GM23338 (cell line): Measurements from ENCODE around the gene DHRSX. TPM values are rescaled to one million over a fixed set of nuclear protein-coding genes. Genes with fewer than 3 reads are reported as not detected.
A peak's percentile ranks its signal among the peaks of the same experiment; 100 is the strongest.

Source experiments
- ATAC-seq: fragments of 200-7000 bp; cut with Tn5 transposase; 3 replicates; pipeline ENCODE4 v1.9.1; 2020
- DNase-seq: peaks from one replicate; pipeline ENCODE4 v3.0.0-alpha.2; 2015; ENCODE audit warnings: low spot score
- H2AFZ ChIP-seq: fragments of 200-600 bp; sonication (generic); 2 replicates; pipeline ENCODE4 v1.8.0; 2016; ENCODE audit warnings: antibody characterized with exemption, mild to moderate bottlenecking, moderate library complexity
- H3F3A ChIP-seq: fragments of 200-600 bp; sonication (generic); replicated peaks from 2 replicates; pipeline ENCODE4 v1.8.0; 2017; ENCODE audit warnings: antibody characterized with exemption, mixed run types, low read depth
- H3K27ac ChIP-seq: fragments of 200-600 bp; sonication (generic); 2 replicates; pipeline ENCODE4 v1.6.1; 2016; ENCODE audit warnings: low read depth
- H3K27me3 ChIP-seq: fragments of 200-600 bp; sonication (generic); 2 replicates; pipeline ENCODE4 v1.8.0; 2016; ENCODE audit warnings: mild to moderate bottlenecking, mixed run types, moderate library complexity; ENCODE audit not compliant: insufficient read depth
- H3K36me3 ChIP-seq: fragments of 200-600 bp; sonication (generic); 2 replicates; pipeline ENCODE4 v1.8.0; 2016; ENCODE audit warnings: mild to moderate bottlenecking; ENCODE audit not compliant: insufficient read depth
- H3K4me1 ChIP-seq: fragments of 200-600 bp; sonication (generic); 2 replicates; pipeline ENCODE4 v1.8.0; 2016; ENCODE audit warnings: mild to moderate bottlenecking, moderate library complexity; ENCODE audit not compliant: insufficient read depth
- H3K4me2 ChIP-seq: fragments of 200-600 bp; sonication (generic); 2 replicates; pipeline ENCODE4 v1.7.1; 2017; ENCODE audit warnings: mixed run types
- H3K4me3 ChIP-seq: fragments of 200-600 bp; sonication (generic); 2 replicates; pipeline ENCODE4 v1.6.1; 2016; ENCODE audit warnings: mixed run types
- H3K79me2 ChIP-seq: fragments of 200-600 bp; sonication (generic); replicated peaks from 2 replicates; pipeline ENCODE4 v1.8.0; 2017; ENCODE audit warnings: mild to moderate bottlenecking; ENCODE audit not compliant: insufficient read depth
- H3K9me2 ChIP-seq: fragments of 200-600 bp; sonication (generic); 2 replicates; pipeline ENCODE4 v1.8.0; 2017; ENCODE audit not compliant: insufficient read depth
- H4K20me1 ChIP-seq: fragments of 200-600 bp; sonication (generic); replicated peaks from 2 replicates; pipeline ENCODE4 v1.8.0; 2017; ENCODE audit warnings: mild to moderate bottlenecking; ENCODE audit not compliant: insufficient read depth
- H3K27ac Mint-ChIP-seq: 2 replicates; pipeline ENCODE4 v1.8.0; 2020; ENCODE audit warnings: inconsistent platforms, mild to moderate bottlenecking, moderate library complexity, mixed read lengths
- H3K27me3 Mint-ChIP-seq: 3 replicates; pipeline ENCODE4 v1.8.0; 2022; ENCODE audit warnings: low read depth, mild to moderate bottlenecking, moderate library complexity, mixed read lengths, inconsistent platforms; ENCODE audit not compliant: insufficient read depth, poor library complexity
- H3K36me3 Mint-ChIP-seq: 3 replicates; pipeline ENCODE4 v1.8.0; 2021; ENCODE audit warnings: low read depth, mild to moderate bottlenecking, inconsistent platforms, moderate library complexity, mixed read lengths
- H3K4me1 Mint-ChIP-seq: 3 replicates; pipeline ENCODE4 v1.8.0; 2020; ENCODE audit warnings: mild to moderate bottlenecking, inconsistent platforms, mixed read lengths
- H3K4me3 Mint-ChIP-seq: 3 replicates; pipeline ENCODE4 v1.8.0; 2021; ENCODE audit warnings: moderate library complexity, mild to moderate bottlenecking, inconsistent platforms, mixed read lengths
- H3K9me3 Mint-ChIP-seq: 3 replicates; pipeline ENCODE4 v1.8.0; 2020; ENCODE audit warnings: moderate library complexity, mild to moderate bottlenecking, inconsistent platforms, mixed read lengths
- CTCF ChIP-seq, 2 experiments: fragments of 200-600 bp in 1 of 2; sonication (generic) in 1 of 2; conservative IDR thresholded peaks; 2 replicates each; pipeline versions ENCODE4 v1.5.1 to v1.6.1; 2016 to 2017; ENCODE audit warnings: antibody characterized with exemption in 2 of 2, low read depth in 2 of 2, mild to moderate bottlenecking in 2 of 2, moderate library complexity in 1 of 2
- EZH2phosphoT487 ChIP-seq: fragments of 200-600 bp; sonication (generic); IDR thresholded peaks from one replicate; pipeline ENCODE4 v1.8.1; 2018; ENCODE audit warnings: antibody characterized with exemption; ENCODE audit not compliant: unreplicated experiment
- JUNB ChIP-seq: IDR thresholded peaks from one replicate; pipeline ENCODE4 v1.6.1; 2016; ENCODE audit warnings: antibody characterized with exemption; ENCODE audit not compliant: unreplicated experiment
- NANOG ChIP-seq: IDR thresholded peaks from 2 replicates; pipeline ENCODE4 v1.6.1; 2016; ENCODE audit warnings: antibody characterized with exemption, borderline replicate concordance
- POLR2AphosphoS5 ChIP-seq: IDR thresholded peaks from 2 replicates; pipeline ENCODE4 v1.6.1; 2016; ENCODE audit warnings: antibody characterized with exemption, low read depth
- polyA plus RNA-seq: library from polyadenylated mRNA; unstranded; fragments of >200 nt; fragmentation: Nextera tagmentation; extraction: Ambion mirVana; gene quantifications from 2 replicates; pipeline ENCODE4 v1.2.1, GENCODE V29; 2016
- total RNA-seq: library from RNA; depleted of rRNA; stranded (reverse); fragments of >200 nt; shearing (Covaris generic); gene quantifications from 2 replicates; pipeline ENCODE4 v1.2.3, GENCODE V29; 2014

Gene DHRSX
- total and polyA plus RNA-seq, 2 experiments from 2014 or later: 33.9 to 43.0 TPM

DNA sequence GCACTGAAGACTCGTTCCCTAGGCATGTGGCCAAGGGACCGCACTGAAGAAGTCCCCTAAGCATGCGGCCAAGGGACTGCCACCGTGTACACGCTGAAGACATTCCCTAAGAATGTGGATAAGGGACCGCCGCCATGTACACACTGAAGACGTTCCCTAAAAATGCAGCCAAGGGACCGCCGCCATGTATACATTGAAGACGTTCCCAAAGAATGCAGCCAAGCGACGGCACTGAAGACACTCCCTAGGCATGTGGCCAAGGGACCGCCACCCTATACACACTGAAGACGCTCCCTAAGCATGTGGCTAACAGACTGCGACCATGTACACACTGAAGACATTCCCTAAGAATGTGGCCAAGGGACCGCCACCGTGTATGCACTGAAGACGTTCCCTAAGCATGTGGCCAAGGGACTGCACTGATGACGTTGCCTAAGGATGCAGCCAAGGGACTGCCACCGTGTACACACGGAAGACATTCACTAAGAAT, 31.5 kb downstream of the DHRSX start:
- Mint-ChIP-seq H3K27me3 (peaks cover 3% of the 10 kb centered on the region), H3K9me3 (peaks cover 58% of the 10 kb centered on the region), H3K36me3 (peaks cover 71% of the 10 kb centered on the region), H3K27ac (no peak overlapping the region), H3K4me1 (peaks cover 3% of the 10 kb centered on the region; the same call in 1 of the 3 replicates), H3K4me3 (no peak overlapping the region)
- Histone ChIP-seq H2AFZ (no peak overlapping the region), H3K36me3 (no peaks in the 10 kb centered on the region), H3K27me3 (no peaks in the 10 kb centered on the region), H3K4me3 (no peak overlapping the region), H3K9me2 (no peaks in the 10 kb centered on the region), H3K4me1 (no peaks in the 10 kb centered on the region), H3K79me2 (peaks cover 90% of the 10 kb centered on the region), H4K20me1 (no peaks in the 10 kb centered on the region; the same call in 1 of the 2 replicates), H3K4me2 (no peak overlapping the region), H3F3A (0 out of 2 replicates have a peak, but pooled peaks cover 8% of the 10 kb centered on the region), H3K27ac (no peak overlapping the region)
- TF ChIP-seq EZH2phosphoT487 (no peak), JUNB (peak; percentile 6)
- no peak for ATAC-seq
- peak; percentile 44 for DNase-seq

DNA sequence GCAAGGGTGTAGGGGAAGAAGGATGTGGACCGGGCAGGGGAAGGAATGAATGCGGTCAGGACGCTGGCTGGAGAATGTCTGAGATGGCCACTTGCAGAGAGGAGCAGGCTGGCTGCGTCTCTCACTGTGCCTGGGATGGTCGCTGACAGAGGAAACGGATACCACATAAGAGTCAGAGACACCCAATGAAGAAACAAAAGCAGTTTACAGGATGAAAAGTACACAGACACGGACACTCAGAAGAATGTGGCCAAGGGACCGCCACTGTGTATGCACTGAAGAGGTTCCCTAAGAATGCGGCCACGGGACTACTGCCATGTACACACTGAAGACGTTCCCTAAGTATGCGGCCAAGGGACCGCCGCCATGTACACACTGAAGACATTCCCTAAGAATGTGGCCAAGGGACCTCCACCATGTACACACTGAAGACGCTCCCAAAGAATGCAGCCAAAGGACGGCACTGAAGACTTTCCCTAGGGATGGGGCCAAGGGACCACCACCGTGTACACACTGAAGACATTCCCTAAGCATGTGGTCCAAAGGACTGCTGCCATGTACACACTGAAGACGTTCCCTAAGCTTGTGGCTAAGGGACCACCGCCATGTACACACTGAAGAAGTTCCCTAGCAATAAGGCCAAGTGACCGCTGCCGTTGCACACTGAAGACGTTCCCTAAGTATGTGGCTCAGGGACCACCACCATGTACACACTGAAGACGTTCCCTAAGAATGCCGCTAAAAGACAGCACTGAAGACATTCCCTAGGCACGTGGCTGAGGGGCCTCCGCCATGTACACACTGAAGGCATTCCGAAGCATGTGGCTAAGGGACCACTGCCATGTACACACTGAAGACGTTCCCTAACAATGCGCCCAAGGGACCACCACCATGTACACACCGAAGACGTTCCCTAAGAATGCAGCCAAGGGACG, 32.2 kb downstream of the DHRSX start:
- no peaks in the 10 kb centered on the region for H3K4me1 ChIP-seq
- Mint-ChIP-seq H3K4me1 (peaks cover 1% of the 10 kb centered on the region), H3K9me3 (peaks cover 65% of the 10 kb centered on the region), H3K27ac (no peak overlapping the region), H3K27me3 (peaks cover 8% of the 10 kb centered on the region), H3K36me3 (peaks cover 78% of the 10 kb centered on the region), H3K4me3 (no peak overlapping the region)
- H3K27me3 ChIP-seq: no peaks in the 10 kb centered on the region
- no peaks in the 10 kb centered on the region; the same call in 1 of the 2 replicates for H4K20me1 ChIP-seq
- no peak overlapping the region for H2AFZ ChIP-seq
- H3K9me2 ChIP-seq: no peaks in the 10 kb centered on the region
- 0 out of 2 replicates have a peak, but pooled peaks cover 8% of the 10 kb centered on the region for H3F3A ChIP-seq
- no peaks in the 10 kb centered on the region; the same call in 1 of the 2 replicates for H3K36me3 ChIP-seq
- peaks cover 89% of the 10 kb centered on the region for H3K79me2 ChIP-seq
- TF ChIP-seq JUNB (peak; percentile 80), NANOG (no peak)
- ATAC-seq: no peak
- H3K4me3 ChIP-seq: no peak overlapping the region
- H3K4me2 ChIP-seq: no peak overlapping the region
- peak; percentile 16 for DNase-seq
- H3K27ac ChIP-seq: no peak overlapping the region

- no peak overlapping the region for H3K4me2 ChIP-seq
- Mint-ChIP-seq H3K27me3 (peaks cover 16% of the 10 kb centered on the region), H3K27ac (no peak overlapping the region), H3K36me3 (peaks cover 91% of the 10 kb centered on the region), H3K4me1 (peaks cover 15% of the 10 kb centered on the region), H3K9me3 (peaks cover 74% of the 10 kb centered on the region), H3K4me3 (no peak overlapping the region)
- no peaks in the 10 kb centered on the region; the same call in 1 of the 2 replicates for H3K36me3 ChIP-seq
- no peaks in the 10 kb centered on the region for H3K27me3 ChIP-seq
- no peaks in the 10 kb centered on the region for H3K9me2 ChIP-seq
- no peak overlapping the region for H3K4me3 ChIP-seq
- peaks cover 90% of the 10 kb centered on the region for H3K79me2 ChIP-seq
- H4K20me1 ChIP-seq: no peaks in the 10 kb centered on the region; the same call in 1 of the 2 replicates
- no peak for DNase-seq
- no peak for ATAC-seq
- H3K27ac ChIP-seq: no peak overlapping the region
- H2AFZ ChIP-seq: no peak overlapping the region
- H3F3A ChIP-seq: 0 out of 2 replicates have a peak, but pooled peaks cover 11% of the 10 kb centered on the region
- H3K4me1 ChIP-seq: peaks cover 3% of the 10 kb centered on the region; the same call in 1 of the 2 replicates
- TF ChIP-seq POLR2AphosphoS5 (no peak), CTCF (conservative IDR thresholded peaks at IDR 0.05; ENCODE audit: low read depth in 2 of 2) (no peak)
Observed at GRCh38 chrX:2466876-2467656, 33.7 kb downstream of the DHRSX start.
